HCT116 (cell line): ENCODE measurements around the gene SGK1.

ENCODE experiments used
- CBX3 ChIP-seq: IDR thresholded peaks from 2 replicates; pipeline ENCODE4 v1.6.1; 2012; ENCODE audit warnings: low read depth
- CTCF ChIP-seq, 3 experiments: fragments of 200-600 bp in 1 of 3; sonication (generic) in 1 of 3; IDR thresholded peaks in 2 of 3; conservative IDR thresholded peaks in 1 of 3; 2 replicates each; pipeline ENCODE4 v1.5.1; 2012 to 2017; ENCODE audit warnings: low read depth in 2 of 3, low read length in 2 of 3, antibody characterized with exemption in 1 of 3, borderline replicate concordance in 1 of 3, control low read depth in 1 of 3, mild to moderate bottlenecking in 1 of 3, mixed read lengths in 1 of 3, mixed run types in 1 of 3, moderate library complexity in 1 of 3; ENCODE audit not compliant: insufficient read depth in 1 of 3
- EGR1 ChIP-seq: IDR thresholded peaks from 2 replicates; pipeline ENCODE4 v1.6.1; 2012; ENCODE audit warnings: low read depth
- EZH2 ChIP-seq: fragments of 200-600 bp; sonication (generic); IDR thresholded peaks from 2 replicates; pipeline ENCODE4 v1.6.1; 2017; ENCODE audit warnings: antibody characterized with exemption, mixed run types
- EZH2phosphoT487 ChIP-seq: fragments of 200-600 bp; IDR thresholded peaks from 2 replicates; pipeline ENCODE4 v1.6.1; 2018; ENCODE audit warnings: antibody characterized with exemption, borderline replicate concordance
- FOSL1 ChIP-seq: IDR thresholded peaks from 2 replicates; pipeline ENCODE4 v1.6.1; 2012; ENCODE audit warnings: low read depth
- POLR2A ChIP-seq: IDR thresholded peaks from 2 replicates; pipeline ENCODE4 v1.7.0; 2011; ENCODE audit warnings: borderline replicate concordance; ENCODE audit not compliant: insufficient read depth, insufficient read length; ENCODE audit errors: extremely low read depth
- RAD21 ChIP-seq: IDR thresholded peaks from 2 replicates; pipeline ENCODE4 v1.6.1; 2012; ENCODE audit warnings: low read depth, mild to moderate bottlenecking

- TF ChIP-seq CTCF (IDR thresholded peaks at IDR 0.05 in 2 of 3, conservative IDR thresholded peaks at IDR 0.05 in 1 of 3; ENCODE audit: borderline replicate concordance in 1 of 3, insufficient read depth in 1 of 3, low read depth in 2 of 3, low read length in 2 of 3) (no peak), EZH2phosphoT487 (no peak), RAD21 (no peak), POLR2A (no peak), EGR1 (no peak), CBX3 (no peak), EZH2 (no peak), FOSL1 (no peak)
These were observed 145.7 kb downstream of the SGK1 start for GRCh38 chr6:134172020-134172705.
